GM18526 (cell line): Measurements from ENCODE around the gene ADGRA1.

Experiments used
- POLR2A ChIP-seq: IDR thresholded peaks from 3 replicates; pipeline ENCODE4 v1.6.1; 2011; ENCODE audit not compliant: insufficient read length; ENCODE audit errors: extremely low read depth

Gene ADGRA1

DNA sequence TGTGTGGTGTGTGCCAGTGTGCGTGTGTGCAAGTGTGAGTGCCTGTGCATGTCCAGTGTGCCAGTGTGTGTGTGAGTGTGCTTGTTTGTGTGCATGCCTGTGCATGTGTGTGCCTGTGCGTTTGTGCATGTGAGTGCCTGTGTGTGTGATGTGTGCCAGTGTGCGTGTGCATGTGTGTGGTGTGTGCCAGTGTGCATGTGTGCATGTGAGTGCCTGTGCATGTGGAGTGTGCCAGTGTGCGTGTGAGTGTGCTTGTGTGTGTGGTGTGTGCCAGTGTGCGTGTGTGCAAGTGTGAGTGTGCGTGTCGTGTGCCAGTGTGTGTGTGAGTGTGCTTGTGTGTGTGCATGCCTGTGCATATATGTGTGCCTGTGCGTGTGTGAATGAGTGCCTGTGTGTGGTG lies 33.8 kb downstream of the ADGRA1 start:
- TF ChIP-seq POLR2A = no peak

DNA sequence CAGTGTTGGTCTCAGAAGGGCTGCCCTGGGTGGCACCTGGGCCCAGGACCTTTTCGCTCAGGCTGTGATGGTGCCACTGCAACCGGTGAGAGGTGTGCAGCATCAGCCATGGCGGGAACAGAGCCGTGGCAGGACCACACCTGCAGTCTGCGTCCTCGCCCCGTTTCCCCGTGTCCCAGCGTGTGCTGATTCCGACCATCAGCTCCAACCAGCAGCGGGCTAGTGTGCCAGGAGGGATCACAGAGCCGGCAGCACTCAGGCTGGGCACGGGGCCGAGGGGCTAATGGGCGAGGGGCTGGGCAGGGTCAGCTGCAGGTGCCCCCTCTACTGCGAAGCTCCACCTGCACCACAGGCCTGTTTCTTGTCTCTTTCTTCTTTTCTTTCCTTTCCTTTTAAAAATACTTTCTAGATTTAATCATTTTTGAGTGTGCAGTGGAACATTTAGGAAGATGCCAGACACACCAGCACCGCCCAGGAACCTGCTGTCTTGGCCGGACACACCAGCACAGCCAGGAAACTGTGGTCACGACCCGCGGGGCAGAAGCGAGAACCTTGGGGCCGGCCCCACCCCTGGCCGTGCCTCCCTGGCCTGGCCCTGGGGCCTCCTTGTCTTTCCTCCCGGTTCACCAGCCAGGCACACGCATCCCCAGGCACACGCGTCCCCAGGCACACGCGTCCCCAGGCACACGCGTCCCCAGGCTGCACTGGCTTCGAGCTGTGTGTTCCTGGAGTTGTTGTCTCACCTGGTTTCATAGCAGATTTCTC lies 34.6 kb downstream of the ADGRA1 start:
- TF ChIP-seq POLR2A = no peak

DNA sequence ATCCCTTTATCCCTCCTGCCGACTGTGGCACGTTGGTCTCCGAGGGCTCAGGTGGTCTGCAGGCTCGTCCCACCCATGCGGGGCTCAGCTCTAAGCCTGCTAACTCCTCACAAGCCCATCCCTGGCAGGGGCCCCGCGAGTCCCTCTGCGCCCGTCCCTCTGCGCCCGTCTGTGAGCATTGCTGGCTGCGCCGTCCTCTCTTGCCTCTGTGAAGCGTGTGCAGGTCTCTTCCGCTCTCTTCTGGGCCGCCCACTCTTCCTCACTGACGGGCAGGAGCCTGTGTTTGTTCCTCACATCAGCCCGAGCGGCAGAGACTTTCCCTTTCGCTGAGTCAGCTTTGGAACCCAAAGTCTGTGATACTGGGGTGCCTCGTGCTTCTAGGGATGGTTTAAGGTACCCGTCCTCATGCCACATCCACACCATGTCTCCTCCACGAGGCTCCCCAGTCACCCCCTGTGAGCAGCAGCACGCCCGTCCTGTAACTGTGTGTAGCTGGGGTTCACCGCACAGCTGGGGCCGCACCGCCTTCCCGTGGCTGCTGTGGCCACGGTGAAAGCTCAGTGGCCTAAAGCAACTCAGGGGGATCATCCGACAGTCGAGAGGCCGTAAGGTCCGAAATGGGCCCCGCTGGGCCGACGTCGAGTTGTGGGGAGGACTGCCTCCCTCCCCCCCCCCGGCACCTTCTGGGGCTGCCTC lies 35.5 kb downstream of the ADGRA1 start:
- TF ChIP-seq POLR2A = no peak

DNA sequence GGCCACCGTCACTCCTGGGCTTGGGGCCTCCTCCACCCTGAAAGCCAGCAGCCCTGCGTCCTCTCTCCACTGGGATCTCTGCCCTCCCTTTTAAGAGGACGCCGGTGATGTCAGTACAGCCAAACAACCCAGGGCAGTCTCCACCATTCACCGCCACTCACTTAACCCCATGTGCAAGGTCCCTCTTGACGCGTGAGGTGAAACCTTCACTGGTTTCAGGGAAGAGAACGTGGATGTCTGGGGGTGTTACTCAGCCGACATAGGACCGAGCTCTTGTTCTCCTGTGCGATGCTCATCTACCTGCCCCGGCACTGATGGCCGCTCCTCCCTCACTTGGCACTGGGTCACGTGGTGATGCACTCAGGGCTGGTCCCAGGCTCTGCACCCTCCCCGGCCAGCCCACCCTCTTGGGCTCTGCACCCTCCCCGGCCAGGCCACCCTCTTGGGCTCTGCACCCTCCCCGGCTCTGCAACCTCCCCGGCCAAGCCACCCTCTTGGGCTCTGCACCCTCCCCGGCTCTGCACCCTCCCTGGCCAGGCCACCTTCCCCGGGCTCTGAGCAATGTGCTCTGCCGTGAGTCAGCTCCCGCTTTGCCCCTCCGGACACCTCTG lies 36.1 kb downstream of the ADGRA1 start:
- no peak for TF ChIP-seq POLR2A

DNA sequence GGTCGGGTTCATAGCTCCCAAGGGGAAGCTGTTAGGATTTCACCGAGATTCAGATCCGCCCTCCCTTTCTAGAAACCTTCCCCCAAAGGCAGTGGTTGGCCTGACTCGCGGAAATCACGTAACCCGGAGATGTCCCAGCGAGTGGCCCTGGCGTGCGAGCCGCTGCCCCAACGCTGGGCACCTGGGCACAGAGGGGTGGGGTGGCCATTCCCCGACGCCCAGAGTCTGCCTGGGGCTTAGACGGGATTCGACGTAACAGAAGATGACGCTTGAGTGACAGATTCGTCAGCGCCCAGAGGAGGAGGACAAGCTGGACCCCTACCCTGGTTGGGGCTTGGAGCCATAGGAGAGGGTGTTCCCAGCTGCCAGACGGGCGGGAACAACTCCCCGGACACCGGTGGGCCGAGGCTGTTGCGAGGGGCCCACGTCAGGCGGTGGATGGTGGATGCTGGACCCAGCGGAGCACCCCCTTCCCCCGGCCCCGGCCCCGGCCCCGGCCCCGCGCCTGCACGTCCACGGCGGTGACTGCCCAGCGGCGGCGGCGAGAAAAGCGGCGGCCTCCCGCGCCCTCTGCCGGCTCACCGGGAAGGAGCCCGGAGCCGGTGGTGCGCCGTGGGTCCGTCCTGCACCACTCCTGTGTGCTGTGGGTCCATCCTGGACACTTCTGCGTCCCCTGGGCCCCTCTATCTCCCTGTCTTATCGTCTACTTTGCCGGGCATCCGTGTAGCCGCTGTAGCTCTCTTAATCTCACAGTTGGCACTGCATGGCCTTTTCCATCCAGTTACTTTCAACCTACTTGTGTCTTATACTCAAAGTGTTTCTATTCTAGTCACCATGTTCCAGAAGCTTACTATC lies 36.9 kb downstream of the ADGRA1 start:
- no peak for TF ChIP-seq POLR2A

DNA sequence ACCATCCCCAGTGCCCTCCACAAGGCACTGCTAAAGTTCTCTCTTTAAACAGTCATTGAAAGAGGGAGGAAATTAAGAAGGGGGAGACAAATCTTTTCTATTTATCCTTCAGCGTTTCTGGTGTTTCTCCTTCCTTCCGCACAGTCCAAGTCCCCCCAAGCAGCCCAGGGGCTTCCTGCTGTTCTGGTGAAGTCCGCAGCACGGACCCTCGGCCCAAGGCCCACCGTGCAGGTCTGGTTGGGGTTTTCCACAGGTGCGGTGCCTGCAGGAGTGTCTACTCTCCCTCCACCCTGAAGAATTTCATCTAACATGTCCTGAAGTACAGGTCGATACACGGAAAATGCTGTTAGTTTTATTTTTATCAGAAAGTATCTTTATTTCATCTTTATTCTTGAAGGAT lies 38.2 kb downstream of the ADGRA1 start:
- TF ChIP-seq POLR2A = no peak

GRCh38 chr10:133126431-133127290 lies 38.9 kb downstream of the ADGRA1 start:
- no peak for TF ChIP-seq POLR2A

- TF ChIP-seq POLR2A = no peak
These were observed 39.8 kb downstream of the ADGRA1 start for GRCh38 chr10:133127291-133128125.

GRCh38 chr10:133128126-133129070 lies 40.7 kb downstream of the ADGRA1 start:
- no peak for TF ChIP-seq POLR2A

DNA sequence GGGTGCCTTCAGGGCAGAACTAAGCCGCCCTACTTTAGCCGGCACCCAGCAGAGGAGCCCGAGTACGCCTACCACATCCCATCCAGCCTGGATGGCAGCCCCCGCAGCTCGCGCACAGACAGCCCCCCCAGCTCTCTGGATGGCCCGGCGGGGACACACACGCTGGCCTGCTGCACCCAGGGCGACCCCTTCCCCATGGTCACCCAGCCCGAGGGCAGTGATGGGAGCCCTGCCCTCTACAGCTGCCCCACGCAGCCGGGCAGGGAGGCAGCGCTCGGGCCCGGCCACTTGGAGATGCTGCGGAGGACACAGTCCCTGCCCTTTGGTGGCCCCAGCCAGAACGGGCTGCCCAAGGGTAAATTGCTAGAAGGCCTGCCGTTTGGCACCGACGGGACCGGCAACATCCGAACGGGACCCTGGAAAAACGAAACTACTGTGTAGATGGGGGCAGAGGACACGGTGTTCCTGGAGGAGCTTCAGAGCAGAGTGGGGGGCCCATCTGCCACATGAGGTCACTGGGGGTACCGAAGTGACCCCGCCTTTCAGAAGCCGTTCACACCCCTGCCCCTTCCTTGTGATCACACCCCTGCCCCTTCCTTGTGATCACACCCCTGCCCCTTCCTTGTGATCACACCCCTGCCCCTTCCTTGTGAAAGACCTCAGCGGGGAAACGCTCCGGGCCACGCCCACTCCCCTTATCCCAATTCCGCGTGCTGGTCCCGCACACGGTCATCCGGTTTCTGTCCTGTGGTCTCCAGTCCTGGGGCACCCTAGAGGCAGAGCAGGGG lies 41.5 kb downstream of the ADGRA1 start:
- TF ChIP-seq POLR2A = no peak

GRCh38 chr10:133129859-133130495 lies 42.3 kb downstream of the ADGRA1 start:
- TF ChIP-seq POLR2A = no peak
